Upper lobe of left lung (tissue), 6 donors: ENCODE data around the gene ARID1B. TPM values are rescaled to one million over a fixed set of nuclear protein-coding genes. Genes with fewer than 3 reads are reported as not detected.

Source experiments
- small RNA-seq, 4 donors: library from RNA; depleted of rRNA; stranded (forward); fragments of <200 nt; gene quantifications; one replicate each; pipeline ENCODE3, GENCODE V24; 2016
- total RNA-seq, 6 donors: library from RNA; depleted of rRNA in 4 of 6; stranded (reverse); fragments of >200 nt in 4 of 6; gene quantifications; one replicate each; pipeline versions ENCODE4 v1.1.0 to v1.2.1, GENCODE V29; 2016 to 2021
- donor health status: DM: no; HTN: no; CAD: no; lungs with moderate emphysema.
- donor health status: DM: no; HTN: yes; CAD: no; lungs with severe emphysema.

ARID1B gene
- total RNA-seq, 6 donors from 2014 or later: 66.4 to 168 (median 109) TPM

Small RNA genes within 50 kb of the gene (small RNA-seq; reads per million reads assigned to genes)
- gene AL355297.2: 0 reads per million in 4 donors
- 0 reads per million in 4 donors for gene MIR4466
